T-helper 17 cell (primary cell): Measurements from ENCODE around the gene MAP7. TPM values are rescaled to one million over a fixed set of nuclear protein-coding genes. Genes with fewer than 3 reads are reported as not detected.
"Not testable (repeated sequence)": the region's sequence is repeated elsewhere in the genome, so short reads cannot be mapped to it uniquely, and the experiment has no call there.

ENCODE experiments used
- ATAC-seq: fragments of 150-1000 bp; cut with Tn5 transposase; 2 replicates; pipeline ENCODE4 v1.10.0; 2021; ENCODE audit warnings: mild to moderate bottlenecking, moderate library complexity
- DNase-seq, 3 donors: peaks; one replicate each; pipeline versions ENCODE4 v3.0.0 to v3.0.0-alpha.2; 2020 to 2021
- H3K9me3 ChIP-seq: one replicate; pipeline ENCODE4 v1.7.0; 2013; ENCODE audit warnings: low read length, mild to moderate bottlenecking; ENCODE audit not compliant: control insufficient read depth, poor library complexity, severe bottlenecking
- H3K27ac Mint-ChIP-seq: one replicate; pipeline ENCODE4 v1.8.0; 2022; ENCODE audit warnings: mild to moderate bottlenecking, moderate library complexity, mixed read lengths
- H3K27me3 Mint-ChIP-seq: one replicate; pipeline ENCODE4 v1.8.0; 2022; ENCODE audit warnings: mixed read lengths
- H3K36me3 Mint-ChIP-seq: one replicate; pipeline ENCODE4 v1.8.0; 2022; ENCODE audit warnings: low read depth, mixed read lengths
- H3K4me1 Mint-ChIP-seq: one replicate; pipeline ENCODE4 v1.8.0; 2022; ENCODE audit warnings: mild to moderate bottlenecking, mixed read lengths
- H3K4me3 Mint-ChIP-seq: one replicate; pipeline ENCODE4 v1.8.0; 2022; ENCODE audit warnings: mild to moderate bottlenecking, moderate library complexity, mixed read lengths
- total RNA-seq, 4 donors: library from RNA in 2 of 4; stranded (reverse) in 2 of 4; gene quantifications; one replicate each; pipeline ENCODE4 v1.2.3 and lab custom pipeline; 2022 to 2026

MAP7 gene
- total RNA-seq, 2 donors from 2014 or later, result 0.26 to 0.27 TPM

DNA sequence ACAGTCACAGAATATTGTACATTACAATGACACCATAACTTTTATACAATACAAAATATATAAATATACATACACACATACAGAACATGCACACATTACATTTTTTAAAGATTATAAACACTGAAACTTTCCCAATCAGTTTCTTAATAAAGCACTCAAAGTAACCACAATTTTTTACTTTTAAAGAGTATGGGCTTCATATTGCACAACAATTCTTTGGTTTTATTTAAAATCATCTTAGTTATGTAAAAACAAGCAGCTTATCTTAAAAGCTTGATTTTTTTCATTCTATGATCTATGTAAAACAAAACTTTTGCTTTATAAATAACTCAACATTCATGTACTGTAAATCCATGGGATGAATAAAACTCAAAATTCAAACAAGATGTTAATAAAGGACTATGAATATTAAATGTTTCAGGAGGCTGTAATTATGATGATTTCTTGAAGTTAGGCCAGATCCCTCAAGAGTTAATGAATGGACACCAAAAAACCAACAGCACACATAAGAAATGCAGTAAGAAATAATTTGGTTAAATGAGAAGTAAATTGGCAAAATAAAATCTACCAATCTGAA, 167.5 kb downstream of the MAP7 start:
- no peaks in the 10 kb centered on the region for H3K9me3 ChIP-seq
- no peak for ATAC-seq
- H3K27ac Mint-ChIP-seq, result no peak overlapping the region
- H3K4me3 Mint-ChIP-seq, result no peak overlapping the region
- no peaks in the 10 kb centered on the region for H3K36me3 Mint-ChIP-seq
- no peaks in the 10 kb centered on the region for H3K4me1 Mint-ChIP-seq
- no peak for DNase-seq
- peaks cover 10% of the 10 kb centered on the region for H3K27me3 Mint-ChIP-seq

DNA sequence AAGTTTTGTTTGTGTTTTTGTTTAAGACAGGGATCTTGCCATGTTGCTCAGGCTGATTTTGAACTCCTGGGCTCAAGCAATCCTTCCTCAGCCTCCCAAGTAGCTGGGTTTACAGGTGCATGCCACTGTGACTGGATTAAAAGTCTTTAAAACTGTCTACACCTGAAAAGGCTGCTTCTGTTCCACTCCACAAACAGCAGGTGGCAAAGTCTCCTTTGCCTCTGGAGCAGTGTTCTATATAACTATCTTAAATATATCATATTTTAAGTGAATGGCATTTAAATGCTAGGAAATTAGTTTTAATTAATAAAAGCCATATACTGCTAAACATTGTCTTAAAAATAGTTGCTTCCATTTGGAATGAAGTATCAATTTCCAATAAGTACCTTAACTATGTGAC, 171.3 kb downstream of the MAP7 start:
- Mint-ChIP-seq H3K27me3 (peaks cover 32% of the 10 kb centered on the region), H3K36me3 (peaks cover 2% of the 10 kb centered on the region), H3K4me1 (no peaks in the 10 kb centered on the region), H3K27ac (no peak overlapping the region), H3K4me3 (no peak overlapping the region)
- no peak for ATAC-seq
- no peaks in the 10 kb centered on the region for H3K9me3 ChIP-seq
- DNase-seq, result no peak

DNA sequence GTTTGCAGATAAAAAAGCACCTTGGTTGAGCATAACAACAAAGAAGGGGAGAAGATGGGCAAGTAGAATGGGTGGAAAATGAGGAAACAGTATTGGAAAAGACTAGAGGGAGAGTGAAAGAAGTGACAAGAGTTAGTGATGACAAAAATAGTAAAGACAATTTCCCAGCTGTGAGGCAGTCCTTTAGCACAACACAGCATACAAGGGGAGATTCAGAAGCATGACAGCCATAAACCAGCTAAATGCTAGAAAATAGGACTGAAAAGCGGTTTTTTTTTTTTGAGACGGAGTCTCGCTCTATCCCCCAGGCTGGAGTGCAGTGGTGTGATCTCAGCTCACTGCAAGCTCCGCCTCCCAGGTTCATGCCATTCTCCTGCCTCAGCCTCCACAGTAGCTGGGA, 174.4 kb downstream of the MAP7 start:
- not testable (repeated sequence) for H3K27ac Mint-ChIP-seq, H3K36me3 Mint-ChIP-seq, H3K9me3 ChIP-seq, ATAC-seq, H3K4me3 Mint-ChIP-seq, H3K4me1 Mint-ChIP-seq, DNase-seq
- peaks cover 36% of the 10 kb centered on the region for H3K27me3 Mint-ChIP-seq

DNA sequence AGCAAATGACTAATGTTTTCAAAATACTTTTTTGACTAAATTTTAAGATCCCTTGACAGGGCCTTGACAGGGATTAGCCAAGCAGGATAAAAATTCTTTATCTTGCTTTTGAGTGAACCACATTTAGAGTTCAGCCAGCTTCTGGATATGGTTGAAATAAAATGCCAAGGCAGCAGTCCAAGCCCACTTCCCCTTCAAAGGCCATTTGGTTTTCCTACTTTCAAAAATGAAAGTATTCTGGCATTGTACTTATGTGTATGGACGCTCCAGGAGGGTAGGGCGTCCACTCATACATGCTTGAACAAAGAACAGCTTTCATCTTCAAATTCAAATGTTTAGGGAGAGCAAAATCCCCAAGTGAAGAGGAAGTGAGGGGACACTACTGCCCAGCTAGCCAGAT, 178.3 kb downstream of the MAP7 start:
- no peak overlapping the region for H3K4me3 Mint-ChIP-seq
- no peaks in the 10 kb centered on the region for H3K9me3 ChIP-seq
- DNase-seq (no peak), ATAC-seq (no peak)
- peaks cover 5% of the 10 kb centered on the region for H3K36me3 Mint-ChIP-seq
- H3K27me3 Mint-ChIP-seq, result peaks cover 35% of the 10 kb centered on the region
- no peak overlapping the region for H3K27ac Mint-ChIP-seq
- H3K4me1 Mint-ChIP-seq, result peaks cover 2% of the 10 kb centered on the region

DNA sequence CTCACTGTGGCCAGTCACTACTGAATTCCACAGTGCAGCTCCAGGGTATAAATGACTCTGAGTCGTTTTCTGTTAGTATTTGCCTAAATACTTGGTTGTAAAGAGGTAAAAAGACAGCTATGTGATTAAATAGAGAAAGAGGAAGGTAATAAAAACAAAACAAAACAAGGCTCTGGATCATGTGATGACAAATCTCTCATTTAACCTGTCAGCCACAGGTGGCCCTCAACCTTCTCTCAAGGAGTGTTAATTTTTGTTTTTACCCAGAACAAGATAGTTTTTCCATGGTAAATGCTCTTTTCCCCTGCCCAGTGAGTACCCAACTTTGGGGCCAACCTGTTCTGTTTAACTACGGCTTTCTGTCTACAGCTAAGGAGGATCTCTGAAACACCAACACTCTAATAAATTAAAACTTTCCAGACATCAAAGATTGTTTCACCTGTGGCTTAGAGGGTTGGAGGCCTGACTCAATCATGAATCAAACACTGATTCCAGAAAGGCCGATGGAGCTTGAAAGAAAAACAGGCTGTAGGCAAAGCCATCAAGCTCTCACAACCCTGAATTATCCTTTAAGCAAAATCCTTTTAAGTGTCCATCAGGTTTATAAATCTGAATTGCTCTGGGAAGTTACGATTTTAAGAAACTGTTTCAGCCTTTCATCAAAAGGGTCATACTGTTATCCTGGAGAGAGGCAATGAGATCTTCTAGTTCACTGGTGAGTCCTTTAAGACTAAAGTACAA, 179.1 kb downstream of the MAP7 start:
- no peaks in the 10 kb centered on the region for H3K9me3 ChIP-seq
- no peak overlapping the region for H3K4me3 Mint-ChIP-seq

DNA sequence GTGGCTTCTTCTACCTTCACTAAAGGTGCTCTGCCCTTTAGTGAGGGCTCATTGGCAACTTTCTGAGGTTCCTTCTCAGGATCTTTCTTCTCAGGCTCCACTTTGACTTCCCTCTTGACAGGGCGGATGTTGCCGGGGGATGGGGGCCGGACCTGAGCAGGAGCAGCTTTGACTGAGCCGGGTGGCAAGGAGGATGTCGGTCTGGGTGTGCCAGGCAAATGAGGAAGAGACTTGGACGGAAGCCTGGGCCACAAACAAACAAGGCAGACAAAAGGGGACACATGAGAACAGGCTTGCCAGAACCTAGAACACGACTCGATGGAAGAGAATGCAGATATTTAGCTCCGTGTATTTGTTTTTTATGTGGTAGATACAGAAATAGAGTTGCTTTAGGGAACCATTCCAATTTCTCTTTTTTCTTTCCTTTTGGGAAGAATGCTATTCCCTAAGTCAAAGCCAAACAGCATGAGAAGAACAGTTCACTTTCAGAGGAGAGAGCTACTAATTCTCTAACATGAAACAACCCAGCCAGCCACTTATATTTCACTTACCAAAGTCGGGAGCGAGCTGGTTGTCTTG, 184.4 kb downstream of the MAP7 start:
- no peaks in the 10 kb centered on the region for H3K9me3 ChIP-seq
- H3K36me3 Mint-ChIP-seq, result peaks cover 2% of the 10 kb centered on the region
- ATAC-seq, result peak; percentile 50
- peaks cover 7% of the 10 kb centered on the region for H3K4me1 Mint-ChIP-seq
- H3K27ac Mint-ChIP-seq, result no peak overlapping the region
- H3K4me3 Mint-ChIP-seq, result peak overlapping the region; percentile 5
- no peak for DNase-seq
- H3K27me3 Mint-ChIP-seq, result peaks cover 16% of the 10 kb centered on the region

More for the DNA sequence above, 179.1 kb downstream of the MAP7 start:
- ATAC-seq (no peak), DNase-seq (no peak)
- Mint-ChIP-seq H3K27ac (no peak overlapping the region), H3K27me3 (peaks cover 30% of the 10 kb centered on the region), H3K4me1 (peaks cover 4% of the 10 kb centered on the region), H3K36me3 (peaks cover 5% of the 10 kb centered on the region)

DNA sequence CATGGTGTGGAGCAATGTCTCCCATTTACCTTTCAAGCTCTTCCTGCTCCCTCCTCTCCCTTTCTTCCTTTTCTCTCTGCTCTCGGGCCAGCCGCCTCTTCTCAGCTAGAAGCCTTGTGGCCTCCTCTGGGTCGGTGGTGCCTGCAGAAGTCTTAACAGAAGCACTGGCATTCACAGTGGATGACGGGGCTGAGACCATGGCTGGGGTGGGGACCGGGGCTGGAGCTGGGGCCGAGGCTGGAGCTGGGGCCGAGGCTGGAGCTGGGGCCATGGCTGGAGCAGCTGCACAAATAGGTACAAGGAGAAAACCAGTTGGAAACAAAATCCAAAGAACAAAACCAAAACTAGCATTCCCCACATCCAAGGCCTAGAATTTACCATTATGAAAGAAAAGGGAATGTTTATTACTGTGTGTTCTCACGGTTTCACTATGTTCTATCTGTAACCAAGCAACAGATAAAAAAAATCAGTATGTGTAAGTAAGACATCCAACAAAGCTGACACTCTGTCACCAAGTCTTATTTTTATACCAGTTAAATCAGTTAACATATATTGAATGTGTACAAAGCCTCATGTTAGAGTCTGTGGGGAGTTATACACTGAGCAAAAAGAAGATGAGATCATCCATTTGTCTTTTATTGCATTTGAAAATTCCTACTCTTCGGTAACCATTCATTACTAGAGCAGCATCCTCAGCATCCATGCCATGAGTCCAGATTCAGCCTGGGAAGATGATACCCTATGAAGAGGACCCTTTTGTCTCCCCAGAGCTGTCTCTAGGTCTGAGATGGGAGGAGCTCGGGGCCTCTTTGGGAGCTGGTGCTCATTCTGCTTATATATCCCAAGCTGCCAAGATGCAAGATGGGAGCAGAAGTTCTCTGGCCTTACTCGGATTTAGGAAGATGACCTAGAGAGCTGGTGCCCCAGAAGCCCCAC, 187.5 kb downstream of the MAP7 start:
- no peak overlapping the region for H3K4me3 Mint-ChIP-seq
- no peak overlapping the region for H3K27ac Mint-ChIP-seq
- H3K4me1 Mint-ChIP-seq, result peaks cover 7% of the 10 kb centered on the region
- ATAC-seq (no peak), DNase-seq (no peak)
- H3K9me3 ChIP-seq, result no peaks in the 10 kb centered on the region
- H3K36me3 Mint-ChIP-seq, result no peaks in the 10 kb centered on the region
- H3K27me3 Mint-ChIP-seq, result peaks cover 8% of the 10 kb centered on the region

DNA sequence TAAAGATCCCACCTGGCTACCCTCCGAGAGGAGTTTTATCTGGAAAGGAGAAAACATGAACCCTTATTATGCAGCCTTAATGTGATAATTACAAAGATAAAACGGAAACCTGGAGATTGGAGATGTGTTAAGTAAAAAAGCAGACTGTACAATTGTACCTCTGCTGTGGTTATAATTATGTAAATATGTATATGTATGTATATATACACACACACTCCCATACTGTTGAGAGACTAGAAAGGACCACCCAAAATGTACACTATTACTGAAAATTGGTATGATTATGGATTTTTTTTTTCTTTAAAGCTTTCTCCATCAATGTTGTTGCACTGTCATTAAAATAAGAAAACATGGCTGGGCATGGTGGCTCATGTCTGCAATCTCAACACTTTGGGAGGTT, 188.4 kb downstream of the MAP7 start:
- H3K4me1 Mint-ChIP-seq, result peaks cover 7% of the 10 kb centered on the region
- no peaks in the 10 kb centered on the region for H3K36me3 Mint-ChIP-seq
- H3K27me3 Mint-ChIP-seq, result peaks cover 8% of the 10 kb centered on the region
- ATAC-seq, result no peak
- no peaks in the 10 kb centered on the region for H3K9me3 ChIP-seq
- no peak for DNase-seq
- H3K4me3 Mint-ChIP-seq, result no peak overlapping the region
- H3K27ac Mint-ChIP-seq, result no peak overlapping the region

DNA sequence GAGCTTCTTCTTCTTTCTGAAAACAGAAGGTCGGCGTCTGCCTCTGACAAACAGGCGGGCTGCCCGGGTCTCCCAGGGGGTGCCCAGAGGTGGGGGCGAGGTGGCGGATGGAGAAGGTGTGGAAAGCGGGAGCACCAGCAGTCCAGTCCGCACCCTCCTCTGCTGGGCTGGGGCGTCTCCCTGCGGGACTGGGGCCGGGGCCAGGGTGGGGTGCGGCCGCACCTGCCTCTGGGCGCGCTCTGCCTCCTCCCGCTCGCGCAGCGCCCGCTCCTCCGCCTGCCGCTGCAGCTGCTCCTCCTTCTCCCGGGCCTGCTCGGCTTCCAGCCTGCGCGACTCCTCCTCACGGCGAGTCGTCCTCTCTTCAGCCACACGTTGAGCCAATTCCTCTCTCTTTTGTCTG, 189.4 kb downstream of the MAP7 start:
- ATAC-seq (no peak), DNase-seq (no peak)
- Mint-ChIP-seq H3K4me3 (no peak overlapping the region), H3K27me3 (peaks cover 2% of the 10 kb centered on the region), H3K27ac (no peak overlapping the region), H3K36me3 (no peaks in the 10 kb centered on the region), H3K4me1 (peaks cover 2% of the 10 kb centered on the region)
- no peaks in the 10 kb centered on the region for H3K9me3 ChIP-seq

DNA sequence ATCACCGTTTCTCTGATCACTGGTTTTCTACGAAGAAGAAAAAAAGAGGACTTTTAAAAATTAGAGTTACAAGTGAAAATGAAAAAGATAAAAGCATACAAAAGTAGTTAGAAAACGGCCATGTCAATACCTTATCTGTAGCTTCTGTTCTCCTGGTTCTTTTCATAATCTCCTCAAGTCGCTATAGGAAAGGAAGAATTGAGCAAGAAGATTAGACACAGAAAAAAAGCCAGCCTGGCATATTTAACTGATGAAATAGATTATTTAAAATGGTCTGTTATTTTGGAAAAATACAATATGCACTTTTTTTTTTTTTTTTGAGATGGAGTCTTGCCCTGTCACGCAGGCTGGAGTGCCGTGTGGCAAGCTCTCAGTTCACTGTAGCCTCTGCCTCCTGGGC, 190.4 kb downstream of the MAP7 start:
- H3K4me1 Mint-ChIP-seq, result no peaks in the 10 kb centered on the region
- no peaks in the 10 kb centered on the region for H3K27me3 Mint-ChIP-seq
- H3K9me3 ChIP-seq, result no peaks in the 10 kb centered on the region
- H3K36me3 Mint-ChIP-seq, result no peaks in the 10 kb centered on the region
- H3K4me3 Mint-ChIP-seq, result no peak overlapping the region
- no peak for DNase-seq
- no peak overlapping the region for H3K27ac Mint-ChIP-seq
- ATAC-seq, result no peak

DNA sequence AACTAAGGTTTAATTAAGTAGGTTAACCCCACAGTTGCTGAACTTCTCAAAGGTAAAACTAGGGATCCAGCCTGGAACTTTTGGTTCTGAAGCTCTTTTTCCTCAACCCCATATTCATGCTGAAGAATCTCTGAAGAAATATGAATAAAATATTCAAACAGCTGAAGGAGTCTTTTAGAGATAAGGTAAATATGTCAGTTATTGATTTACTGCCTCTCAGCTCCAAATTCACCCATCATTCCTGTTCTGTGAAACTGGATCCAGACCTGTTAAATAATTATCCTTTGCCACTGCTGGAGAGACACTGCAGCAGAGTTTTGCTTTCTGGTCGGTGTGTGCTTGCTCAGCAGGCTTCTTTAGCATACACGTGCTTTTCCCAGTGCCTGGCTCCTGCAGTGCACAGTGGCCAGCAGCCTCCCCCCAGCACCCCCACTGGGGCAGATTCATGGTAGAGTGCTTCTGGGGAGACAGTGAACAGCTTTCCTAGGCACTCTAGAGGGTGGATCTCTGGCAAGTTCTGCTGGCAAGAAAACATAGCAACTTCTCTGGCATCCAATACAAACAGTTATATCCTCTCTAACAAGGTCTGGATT, 198.6 kb downstream of the MAP7 start:
- peaks cover 9% of the 10 kb centered on the region for H3K27me3 Mint-ChIP-seq
- peaks cover 2% of the 10 kb centered on the region for H3K36me3 Mint-ChIP-seq
- H3K27ac Mint-ChIP-seq, result no peak overlapping the region
- peaks cover 2% of the 10 kb centered on the region for H3K4me1 Mint-ChIP-seq
- H3K9me3 ChIP-seq, result no peaks in the 10 kb centered on the region
- H3K4me3 Mint-ChIP-seq, result no peak overlapping the region
- ATAC-seq (no peak), DNase-seq (no peak)

DNA sequence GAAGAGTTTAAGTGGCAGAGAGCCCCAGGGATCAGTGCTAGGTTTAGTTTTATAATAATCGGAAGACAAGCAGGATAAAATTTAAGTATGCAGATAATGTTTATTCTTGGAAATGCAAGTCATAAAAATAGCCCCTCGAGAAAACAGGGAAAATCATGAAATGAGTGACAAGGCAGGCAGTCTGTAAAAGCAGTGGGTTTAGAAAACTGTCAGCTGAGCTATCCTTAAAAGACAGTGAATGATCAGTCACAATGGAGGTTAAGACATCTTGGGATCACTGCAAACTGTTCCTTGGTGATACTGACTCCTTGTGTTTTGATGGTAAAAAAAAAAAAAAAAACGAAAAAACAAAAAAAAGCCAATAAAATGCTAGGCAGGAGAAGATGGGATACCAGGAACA, 199.3 kb downstream of the MAP7 start:
- ATAC-seq, result no peak
- H3K27me3 Mint-ChIP-seq, result peaks cover 9% of the 10 kb centered on the region

DNA sequence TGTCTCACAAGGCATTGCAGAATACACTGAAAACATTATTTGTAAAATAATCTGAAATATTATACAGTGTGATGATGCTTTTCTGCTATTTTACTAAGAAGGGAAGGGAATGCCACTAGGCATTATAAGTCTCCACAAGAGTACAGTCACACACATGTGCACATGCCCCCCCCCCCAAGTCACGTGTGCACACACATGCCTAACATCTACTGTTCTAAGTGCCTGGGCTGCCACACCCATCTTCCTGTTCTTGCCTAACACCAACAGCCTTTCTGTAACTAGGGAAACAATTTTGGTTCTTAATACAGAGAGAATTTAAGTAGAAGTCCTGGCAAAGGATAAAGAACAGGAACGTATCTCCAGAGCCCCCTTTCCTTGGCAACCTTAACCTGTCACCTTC, 202.4 kb downstream of the MAP7 start:
- ATAC-seq (no peak), DNase-seq (no peak)
- H3K4me1 Mint-ChIP-seq, result peaks cover 2% of the 10 kb centered on the region
- H3K9me3 ChIP-seq, result no peaks in the 10 kb centered on the region
- H3K4me3 Mint-ChIP-seq, result no peak overlapping the region
- H3K36me3 Mint-ChIP-seq, result no peaks in the 10 kb centered on the region
- H3K27me3 Mint-ChIP-seq, result peaks cover 9% of the 10 kb centered on the region
- H3K27ac Mint-ChIP-seq, result no peak overlapping the region

More for the DNA sequence above, 199.3 kb downstream of the MAP7 start:
- H3K36me3 Mint-ChIP-seq, result peaks cover 2% of the 10 kb centered on the region
- no peaks in the 10 kb centered on the region for H3K9me3 ChIP-seq
- H3K4me3 Mint-ChIP-seq, result no peak overlapping the region
- no peak overlapping the region for H3K27ac Mint-ChIP-seq
- peaks cover 2% of the 10 kb centered on the region for H3K4me1 Mint-ChIP-seq
- DNase-seq, result no peak
